GM08714 (cell line): ENCODE results near the gene SEMA3F.
A peak's percentile ranks its signal among the peaks of the same experiment; 100 is the strongest.

Source experiments
- H3K4me3 ChIP-seq: fragments of 200-500 bp; sonication (Bioruptor generic); 2 replicates; pipeline ENCODE4 v1.5.1; 2014; ENCODE audit warnings: mild to moderate bottlenecking, low read length, inconsistent platforms
- ZNF274 ChIP-seq: IDR thresholded peaks from 2 replicates; pipeline ENCODE4 v1.6.1; 2012; ENCODE audit warnings: mild to moderate bottlenecking, low read depth, low read length

SEMA3F gene

DNA sequence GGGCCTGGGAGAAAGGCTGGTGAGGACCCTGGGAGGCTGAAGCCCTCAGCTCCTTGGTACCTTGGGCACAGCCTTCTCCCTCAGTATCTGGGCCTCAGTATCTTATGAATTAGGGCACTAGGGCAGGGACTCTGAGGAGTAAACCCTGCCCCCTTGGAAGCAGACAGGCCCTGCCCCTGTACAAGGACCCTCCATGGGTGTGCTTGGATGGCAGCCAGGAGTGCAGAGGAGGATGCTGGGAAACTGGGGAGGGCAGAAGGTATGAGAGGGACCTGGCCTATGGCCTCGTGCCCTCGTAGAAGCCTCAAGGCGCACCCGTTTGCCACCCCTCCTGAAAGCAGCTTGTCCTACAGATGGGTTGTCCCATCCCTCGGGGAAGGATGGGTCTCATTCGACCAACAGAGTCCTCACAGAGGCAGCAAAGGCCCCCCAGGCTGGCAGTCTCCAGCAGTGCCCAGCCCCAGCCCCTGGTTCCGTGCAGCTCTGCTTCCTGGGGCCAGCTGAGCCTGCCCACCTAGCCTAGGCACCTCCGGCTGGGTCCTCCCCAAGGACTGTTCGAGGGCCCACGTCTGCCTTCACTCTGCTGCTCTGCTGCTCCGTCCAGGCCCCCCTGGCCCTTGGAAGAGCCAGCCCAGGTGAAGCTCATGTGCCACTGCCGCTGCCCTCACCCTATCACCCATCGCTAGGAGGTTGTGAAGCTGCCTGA is 15.3 kb upstream of the SEMA3F start:
- no peak for TF ChIP-seq ZNF274
- H3K4me3 ChIP-seq, result no peak overlapping the region

DNA sequence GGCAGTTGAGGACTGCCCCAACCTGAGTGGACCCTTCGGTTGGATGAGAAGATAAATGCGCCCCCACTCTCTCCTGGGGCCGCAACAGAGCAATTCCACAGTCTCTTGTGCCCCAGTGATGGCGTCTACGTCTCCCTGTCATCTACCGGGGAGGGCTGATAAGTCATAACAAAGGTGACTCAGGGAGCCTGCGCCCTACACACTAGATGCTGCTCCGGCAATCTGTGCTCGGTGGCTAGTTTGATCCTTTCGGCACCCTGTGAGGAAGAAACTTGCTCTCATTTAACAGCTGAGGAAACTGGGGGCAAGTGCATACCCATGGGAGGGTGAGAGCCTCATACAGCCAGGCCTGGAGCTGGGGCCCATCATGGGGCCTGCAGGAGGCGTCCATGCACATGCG is 14.1 kb upstream of the SEMA3F start:
- H3K4me3 ChIP-seq, result no peak overlapping the region
- TF ChIP-seq ZNF274, result no peak

DNA sequence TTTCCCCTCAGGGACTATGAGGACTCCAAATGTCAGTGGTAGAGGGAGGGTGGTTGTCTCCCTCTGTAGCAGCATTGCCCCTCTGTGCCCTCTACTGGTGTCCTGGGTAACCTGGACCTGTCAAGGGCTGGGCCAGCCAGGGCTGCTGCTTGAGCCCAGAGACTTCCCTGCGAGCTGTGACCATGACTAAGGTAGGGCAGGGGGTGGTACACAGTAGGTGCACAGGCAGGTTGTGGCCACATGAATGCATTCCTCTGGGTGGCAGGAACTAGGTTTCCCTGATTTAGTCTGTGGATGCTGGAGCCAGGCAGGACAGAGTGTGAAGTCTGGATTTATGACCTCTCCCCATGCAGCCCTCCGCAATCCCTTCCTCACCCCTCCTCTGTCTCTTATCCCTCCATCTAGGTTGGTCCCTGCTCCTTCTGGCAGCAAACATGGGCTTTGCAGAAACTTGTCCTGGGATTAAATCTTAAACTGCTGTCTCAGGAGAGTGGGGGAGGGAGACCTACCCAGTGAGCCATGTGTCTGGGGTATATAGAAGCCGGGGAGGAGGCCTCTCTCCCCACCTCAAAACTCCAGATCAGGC is 8.7 kb upstream of the SEMA3F start:
- H3K4me3 ChIP-seq, result no peak overlapping the region
- no peak for TF ChIP-seq ZNF274

DNA sequence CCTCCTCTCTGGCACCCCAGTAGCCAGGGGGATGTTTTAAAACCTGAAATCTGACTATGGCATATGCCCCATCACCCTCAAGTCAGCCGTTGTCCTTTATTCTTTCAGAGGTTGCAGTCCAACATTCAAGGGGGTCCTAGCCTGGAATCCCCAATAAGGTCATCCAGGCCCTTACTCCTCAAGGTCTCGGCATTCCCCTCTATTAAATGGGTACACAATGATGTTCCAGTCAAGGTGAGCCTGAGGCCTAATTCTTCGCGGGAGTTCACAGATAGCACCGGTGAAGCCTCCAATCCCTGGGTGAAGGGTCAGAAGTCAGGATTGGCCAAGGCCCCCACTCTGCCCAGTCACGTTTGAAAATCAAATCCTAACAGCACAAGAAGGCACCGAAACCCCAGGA is 8.1 kb upstream of the SEMA3F start:
- H3K4me3 ChIP-seq, result no peak overlapping the region
- no peak for TF ChIP-seq ZNF274

DNA sequence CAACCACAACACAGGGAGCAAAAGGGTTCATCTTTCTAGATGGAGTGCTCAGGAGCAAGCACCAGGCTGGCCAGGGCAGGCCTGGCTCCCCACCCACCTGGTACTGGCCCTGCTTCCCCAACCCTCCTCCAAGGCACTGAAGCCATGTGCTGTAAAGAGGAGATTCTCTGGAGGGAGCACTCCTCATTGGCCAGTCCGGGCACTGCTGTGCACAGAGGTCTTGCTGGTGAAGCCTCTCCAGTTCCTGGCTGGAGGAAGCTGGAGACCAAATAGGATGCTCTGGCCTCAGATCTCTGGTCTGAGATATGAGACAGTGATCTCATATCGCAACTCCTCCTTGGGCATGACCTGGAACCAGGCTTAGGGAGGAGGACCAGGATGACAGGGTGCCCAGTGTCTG is 7.7 kb upstream of the SEMA3F start:
- no peak for TF ChIP-seq ZNF274
- no peak overlapping the region for H3K4me3 ChIP-seq

DNA sequence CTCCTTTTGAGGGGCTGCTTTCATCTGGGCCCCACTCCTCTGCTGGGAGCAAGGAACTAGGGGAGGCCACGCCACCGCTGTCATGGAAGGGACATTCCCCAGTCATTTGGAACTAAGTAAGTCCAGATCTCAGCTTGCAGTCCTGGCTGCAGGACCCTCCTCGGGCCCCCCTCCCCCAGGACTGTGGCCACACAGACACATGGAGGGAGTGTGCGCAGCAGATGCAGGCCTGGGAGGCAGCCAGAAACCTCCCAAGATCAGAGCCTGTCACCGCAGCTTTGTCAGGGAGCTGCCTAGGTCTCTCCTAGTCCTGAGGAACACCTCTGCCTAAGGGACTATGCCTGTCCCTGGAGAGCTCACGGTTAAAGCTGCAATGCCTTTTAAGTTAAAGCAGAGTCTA is 7.3 kb upstream of the SEMA3F start:
- H3K4me3 ChIP-seq, result no peak overlapping the region
- no peak for TF ChIP-seq ZNF274

DNA sequence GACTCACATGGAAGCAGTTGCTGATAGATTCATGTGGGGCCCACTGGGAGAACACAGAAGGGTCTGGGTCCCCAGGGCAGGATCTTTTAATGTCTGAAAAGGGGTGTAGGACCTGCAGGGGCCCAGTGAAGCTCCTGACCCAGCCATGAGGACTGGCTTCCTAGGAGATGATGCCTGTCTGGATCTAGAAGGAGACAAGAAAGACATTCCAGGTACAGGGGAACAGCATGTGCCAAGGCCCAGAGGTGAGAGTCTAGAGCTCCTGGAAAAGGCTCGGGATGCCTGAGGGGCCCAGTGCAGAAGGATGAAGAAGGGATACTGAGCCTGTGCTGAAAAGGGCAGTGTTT is 4.7 kb upstream of the SEMA3F start:
- H3K4me3 ChIP-seq, result no peak overlapping the region
- no peak for TF ChIP-seq ZNF274

DNA sequence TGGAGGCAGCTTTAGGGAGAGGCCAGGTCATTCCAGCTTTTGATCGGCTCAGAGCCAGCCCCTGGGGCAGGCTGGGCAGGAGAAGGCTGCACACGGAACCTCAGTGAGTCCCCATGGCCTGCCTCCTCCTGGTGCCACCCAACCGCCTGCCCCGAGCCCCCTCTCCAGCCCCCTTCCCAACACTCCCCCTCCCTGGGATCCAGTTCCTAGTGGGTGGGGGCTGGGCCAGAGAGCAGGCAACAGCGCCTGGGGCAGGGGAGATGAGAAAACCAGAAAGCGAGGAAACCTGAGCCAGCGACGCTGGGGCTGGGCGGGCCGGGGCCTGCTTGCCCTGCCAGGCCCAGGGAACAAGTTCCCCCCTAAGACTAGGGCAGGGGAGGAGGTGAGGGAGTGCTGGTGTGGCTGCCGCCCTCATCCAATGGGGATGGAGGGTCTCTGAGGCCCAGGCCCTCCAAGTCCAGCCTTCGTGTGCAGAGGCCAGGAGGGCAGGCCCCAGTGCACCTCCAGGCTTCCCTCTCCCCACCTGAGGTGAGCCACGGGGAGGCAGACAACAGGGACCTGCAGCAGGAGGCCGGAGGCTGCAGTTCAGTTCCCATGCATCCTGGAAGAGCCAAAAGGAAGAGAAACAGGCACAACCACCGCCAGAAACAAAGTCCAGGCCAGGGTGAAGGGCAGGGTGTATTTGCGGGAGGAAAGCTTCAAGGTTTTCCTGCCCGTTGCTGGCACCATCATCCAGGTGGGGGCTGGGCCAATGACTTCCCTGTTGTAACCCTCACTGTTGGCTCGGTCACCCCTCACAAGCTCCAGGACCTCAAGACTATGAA is 4.0 kb upstream of the SEMA3F start:
- no peak overlapping the region for H3K4me3 ChIP-seq
- TF ChIP-seq ZNF274, result no peak

DNA sequence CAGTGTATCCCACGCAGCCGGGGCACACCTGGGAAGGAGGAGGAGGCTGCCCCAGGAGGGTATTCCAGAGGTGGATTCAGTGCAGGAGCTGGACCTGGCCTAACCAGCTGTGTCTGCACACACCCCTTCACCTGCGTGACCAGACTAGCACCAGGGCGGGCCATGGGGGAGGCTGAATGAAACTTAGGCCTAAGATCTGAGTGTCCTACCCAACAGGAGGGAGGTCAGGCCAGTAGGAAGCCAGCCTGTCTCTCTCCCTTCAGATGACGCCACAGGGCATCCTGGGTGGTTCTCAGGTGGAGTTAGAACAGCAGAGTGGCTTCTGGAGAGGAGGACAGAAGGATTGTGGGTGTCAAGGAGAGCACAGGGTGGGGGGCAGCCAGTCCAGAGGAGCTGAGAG is 3.4 kb upstream of the SEMA3F start:
- TF ChIP-seq ZNF274, result no peak
- H3K4me3 ChIP-seq, result no peak overlapping the region

DNA sequence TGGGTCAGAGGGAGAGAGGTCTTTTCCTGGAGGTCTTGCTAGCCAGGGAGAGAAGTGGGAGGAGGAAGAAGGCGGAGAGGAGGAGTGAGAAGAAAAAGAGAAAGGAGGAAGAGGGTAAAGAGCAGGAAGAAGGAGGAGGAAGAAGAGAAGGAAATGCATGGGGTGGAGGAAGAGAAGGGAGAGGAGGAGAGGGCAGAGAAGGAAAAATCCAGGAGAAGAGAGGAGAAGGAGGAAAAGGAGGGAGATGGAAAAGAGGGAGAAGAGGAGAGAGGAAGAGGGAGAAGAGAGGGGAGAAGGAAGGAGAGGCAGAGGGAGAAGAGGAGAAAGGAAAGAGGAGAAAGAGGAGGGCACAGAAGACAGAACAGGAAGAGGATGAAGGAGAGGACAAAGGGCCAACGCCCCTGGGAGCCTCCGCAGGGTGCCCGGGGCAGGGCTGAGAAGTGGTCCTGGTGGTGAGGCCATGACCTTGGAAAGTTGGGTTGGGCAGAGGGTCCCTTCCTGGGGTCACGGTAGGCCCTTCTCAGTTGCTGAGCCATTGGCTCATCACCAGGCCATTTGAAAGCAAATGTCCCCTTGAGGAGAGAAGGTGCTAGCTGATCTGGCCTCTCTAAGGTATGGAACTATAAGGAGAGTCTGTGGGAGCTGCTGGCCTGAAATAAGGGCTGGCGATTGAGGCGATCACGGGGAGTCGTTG is 1.2 kb upstream of the SEMA3F start:
- no peak for TF ChIP-seq ZNF274
- no peak overlapping the region; the same call in 1 of the 2 replicates for H3K4me3 ChIP-seq

DNA sequence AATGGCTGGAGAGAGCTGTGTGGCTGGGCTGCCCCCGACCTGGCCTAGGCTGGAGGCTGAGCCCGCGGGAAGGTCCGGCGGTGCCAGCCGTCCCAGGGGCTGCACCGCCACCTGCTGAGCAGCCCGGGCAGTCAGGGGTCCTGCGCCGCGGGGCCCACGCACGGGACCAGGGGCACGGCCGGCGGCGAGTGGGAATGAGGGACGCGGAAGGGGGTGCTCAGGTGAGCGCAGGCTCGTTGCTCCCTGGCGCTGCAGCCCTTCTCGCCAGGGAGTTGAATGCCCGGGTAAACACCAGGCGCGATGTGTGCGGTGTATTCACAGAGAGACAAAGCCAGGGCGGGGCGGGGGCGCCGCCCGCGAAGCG is 666 bp upstream of the SEMA3F start:
- H3K4me3 ChIP-seq, result peak overlapping the region; percentile 25; the same call in 1 of the 2 replicates
- no peak for TF ChIP-seq ZNF274

DNA sequence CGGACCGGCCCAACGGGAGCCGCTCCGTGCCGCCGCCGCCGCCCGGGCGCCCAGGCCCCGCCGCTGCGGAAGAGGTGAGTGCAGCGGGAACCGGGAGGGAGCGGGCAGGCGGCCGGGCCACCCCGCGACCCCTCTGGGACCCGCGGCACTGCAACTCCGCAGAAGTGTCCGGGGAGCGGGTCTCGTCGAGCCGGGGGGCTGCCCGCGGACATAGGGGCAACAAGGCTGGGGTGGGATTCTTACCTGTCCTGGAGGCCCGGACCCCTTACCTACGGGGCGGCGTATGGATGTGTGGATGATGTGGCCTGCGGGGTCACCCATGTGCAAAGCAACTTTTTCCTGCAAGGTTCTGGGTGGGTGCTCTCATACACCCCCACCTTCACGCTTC is 361 bp downstream of the SEMA3F start:
- H3K4me3 ChIP-seq, result no peak overlapping the region; the same call in 1 of the 2 replicates
- TF ChIP-seq ZNF274, result no peak

DNA sequence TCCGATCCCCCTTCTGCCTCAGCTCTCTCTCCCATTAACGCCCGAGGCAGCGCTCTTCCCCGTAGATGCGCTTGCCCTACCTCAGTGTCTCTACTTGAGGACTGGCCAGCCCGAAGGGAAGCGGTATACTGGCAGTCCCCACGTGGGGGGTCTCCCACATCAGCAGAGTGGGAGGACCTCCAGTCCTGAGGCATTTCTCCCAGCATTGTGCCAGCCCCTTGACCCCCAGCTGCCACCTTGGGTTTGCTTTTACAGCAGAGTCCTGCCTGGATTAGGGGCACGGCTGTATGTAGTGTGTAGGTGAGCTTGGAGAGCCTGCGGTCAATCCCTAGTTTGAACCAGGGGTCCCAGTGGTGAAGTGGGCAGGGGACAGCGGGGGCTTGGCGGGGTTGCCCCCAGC is 767 bp downstream of the SEMA3F start:
- no peak for TF ChIP-seq ZNF274
- H3K4me3 ChIP-seq, result no peak overlapping the region

DNA sequence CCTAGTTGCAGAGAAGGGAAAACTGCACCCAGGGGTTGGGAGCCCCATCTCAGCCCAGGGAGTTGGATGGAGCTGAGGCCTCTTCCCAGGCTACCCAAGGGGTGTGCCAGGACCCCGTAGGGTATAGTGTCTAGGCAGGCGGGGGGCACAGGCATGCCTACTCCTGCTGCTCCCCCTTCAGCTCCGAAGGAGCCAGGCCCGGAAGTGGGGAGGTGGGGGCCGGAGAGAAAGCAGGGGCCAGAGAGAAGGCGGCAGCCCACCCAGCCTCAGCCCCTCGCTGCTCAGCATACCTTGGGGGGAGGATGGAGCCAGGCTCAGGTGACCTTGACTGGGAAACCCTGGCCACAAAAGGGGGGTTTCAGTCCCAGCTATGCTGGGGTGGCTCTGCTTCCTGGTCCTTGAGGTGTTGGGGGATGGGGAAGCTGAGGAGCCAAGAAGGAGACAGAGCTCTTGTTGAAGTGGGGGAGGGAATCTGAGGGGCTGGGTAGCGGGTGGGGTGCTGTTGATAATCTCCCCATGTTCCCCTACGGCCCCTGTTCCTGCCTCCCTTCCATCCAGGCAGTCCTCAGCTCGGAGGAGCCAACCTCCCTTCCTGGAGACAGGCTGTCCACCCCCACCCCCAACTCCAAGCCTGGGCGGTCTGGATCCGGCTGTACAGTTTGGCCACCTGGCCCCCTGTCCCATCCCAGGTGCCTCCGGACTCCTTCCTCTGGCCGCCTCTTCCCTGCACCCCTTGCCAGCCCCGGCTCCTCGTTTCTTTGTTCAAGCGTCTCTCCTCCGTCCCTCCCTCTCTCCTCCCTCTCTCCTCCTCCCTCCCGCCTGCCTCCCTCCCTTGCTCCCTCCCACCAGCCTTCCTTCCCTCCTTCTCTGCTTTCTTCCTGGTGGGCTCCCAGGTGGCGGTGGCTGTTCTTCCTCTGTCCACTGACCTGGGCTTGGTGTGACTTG is 1.7 kb downstream of the SEMA3F start:
- TF ChIP-seq ZNF274, result no peak
- H3K4me3 ChIP-seq, result no peak overlapping the region
